GM12801 (cell line): ENCODE results near the gene CASP10.

Experiments
- CTCF ChIP-seq: IDR thresholded peaks from one replicate; pipeline ENCODE4 v1.5.1; 2011; ENCODE audit warnings: control low read depth; ENCODE audit not compliant: insufficient read length; ENCODE audit errors: extremely low read depth

The CASP10 gene

DNA sequence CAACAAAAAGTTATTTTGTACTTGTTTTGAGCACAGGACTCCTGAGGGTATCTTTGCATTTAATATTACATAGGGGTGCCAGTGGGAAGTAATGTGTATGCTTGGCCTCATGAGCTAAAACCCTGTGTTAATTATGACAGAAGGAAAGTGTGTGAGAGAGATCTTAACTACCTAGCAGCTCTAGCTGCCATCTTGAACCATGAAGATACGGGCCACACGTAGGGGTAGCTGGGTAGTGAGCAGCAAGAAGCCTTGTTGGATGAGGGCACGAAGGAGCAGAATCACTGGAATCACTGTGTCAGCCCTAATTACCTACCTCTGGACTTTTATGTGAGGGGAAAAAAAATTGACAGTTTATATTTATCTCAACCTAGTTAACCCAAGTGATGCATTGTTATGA lies 15.4 kb upstream of the CASP10 start:
- TF ChIP-seq CTCF = no peak

GRCh38 chr2:201171259-201171814 lies 11.6 kb upstream of the CASP10 start:
- TF ChIP-seq CTCF = no peak

GRCh38 chr2:201172279-201172678 lies 10.7 kb upstream of the CASP10 start:
- TF ChIP-seq CTCF = no peak

- no peak for TF ChIP-seq CTCF
Observed at GRCh38 chr2:201174687-201175086, 8.3 kb upstream of the CASP10 start.

GRCh38 chr2:201176081-201176481 lies 6.9 kb upstream of the CASP10 start:
- no peak for TF ChIP-seq CTCF

GRCh38 chr2:201180010-201180409 lies 2.9 kb upstream of the CASP10 start:
- TF ChIP-seq CTCF = no peak

DNA sequence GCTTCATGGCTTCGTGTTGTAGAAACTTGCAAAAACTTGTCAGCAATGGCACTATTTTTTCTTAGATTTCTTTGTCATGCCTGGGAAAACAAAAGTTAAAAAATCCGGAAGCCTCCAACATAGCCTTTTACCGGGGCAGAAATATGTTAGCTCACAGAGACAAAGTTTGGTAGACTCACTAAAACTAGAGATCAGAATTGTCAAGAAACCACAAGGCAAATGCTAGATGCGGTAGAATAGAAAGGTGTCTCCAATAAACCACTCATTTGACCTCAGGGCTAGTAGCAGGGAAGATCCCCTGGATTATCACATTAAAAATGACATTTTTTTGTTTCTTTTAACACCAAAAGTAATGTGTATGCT lies 405 bp downstream of the CASP10 start:
- TF ChIP-seq CTCF = no peak

DNA sequence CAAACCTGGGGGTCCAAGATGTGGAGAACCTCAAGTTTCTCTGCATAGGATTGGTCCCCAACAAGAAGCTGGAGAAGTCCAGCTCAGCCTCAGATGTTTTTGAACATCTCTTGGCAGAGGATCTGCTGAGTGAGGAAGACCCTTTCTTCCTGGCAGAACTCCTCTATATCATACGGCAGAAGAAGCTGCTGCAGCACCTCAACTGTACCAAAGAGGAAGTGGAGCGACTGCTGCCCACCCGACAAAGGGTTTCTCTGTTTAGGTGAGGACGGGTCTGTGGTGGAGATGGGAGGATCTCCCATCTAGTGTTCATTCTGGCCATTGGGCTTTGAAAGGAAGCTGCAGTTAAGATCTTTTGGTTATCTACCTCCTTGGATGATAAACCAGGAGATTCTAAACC lies 2.9 kb downstream of the CASP10 start:
- no peak for TF ChIP-seq CTCF
